Natural killer cell (primary cell): ENCODE data around the gene ZFAND2A. TPM values are rescaled to one million over a fixed set of nuclear protein-coding genes. Genes with fewer than 3 reads are reported as not detected.

Experiments
- ATAC-seq, 3 donors: fragments of 150-1000 bp in 2 of 3; fragments of 200-7000 bp in 1 of 3; cut with Tn5 transposase; 1 replicate in 1 of 3; 2 replicates in 2 of 3; pipeline ENCODE4 v1.10.0; 2021; ENCODE audit warnings: mild to moderate bottlenecking in 2 of 3, moderate library complexity in 2 of 3
- DNase-seq, 2 donors: peaks; one replicate each; pipeline versions ENCODE4 v3.0.0 to v3.0.0-alpha.2; 2013 to 2021; ENCODE audit warnings: mixed read lengths in 1 of 2
- H3K27ac ChIP-seq: one replicate; pipeline ENCODE4 v1.5.1; 2013; ENCODE audit warnings: mild to moderate bottlenecking, low read length
- H3K27me3 ChIP-seq: one replicate; pipeline ENCODE4 v1.6.1; 2013; ENCODE audit warnings: low read length; ENCODE audit not compliant: control insufficient read depth, insufficient read depth
- H3K36me3 ChIP-seq: one replicate; pipeline ENCODE4 v1.6.1; 2013; ENCODE audit warnings: low read length; ENCODE audit not compliant: control insufficient read depth, insufficient read depth
- H3K4me1 ChIP-seq: one replicate; pipeline ENCODE4 v1.6.1; 2013; ENCODE audit warnings: low read length; ENCODE audit not compliant: control insufficient read depth, insufficient read depth
- H3K4me3 ChIP-seq: one replicate; pipeline ENCODE4 v1.5.1; 2013; ENCODE audit warnings: low read length
- H3K9me3 ChIP-seq: one replicate; pipeline ENCODE4 v1.6.1; 2013; ENCODE audit warnings: low read length; ENCODE audit not compliant: control insufficient read depth, insufficient read depth
- H3K27ac Mint-ChIP-seq, 2 donors: one replicate each; pipeline ENCODE4 v1.8.0; 2022; ENCODE audit warnings: mild to moderate bottlenecking in 2 of 2, mixed read lengths in 2 of 2, moderate library complexity in 1 of 2
- H3K27me3 Mint-ChIP-seq, 2 donors: one replicate each; pipeline ENCODE4 v1.8.0; 2022; ENCODE audit warnings: low read depth in 2 of 2, mixed read lengths in 2 of 2
- H3K36me3 Mint-ChIP-seq: one replicate; pipeline ENCODE4 v1.8.0; 2022; ENCODE audit warnings: mixed read lengths
- H3K4me1 Mint-ChIP-seq, 2 donors: one replicate each; pipeline ENCODE4 v1.8.0; 2022; ENCODE audit warnings: mixed read lengths in 2 of 2
- H3K4me3 Mint-ChIP-seq: one replicate; pipeline ENCODE4 v1.8.0; 2022; ENCODE audit warnings: mild to moderate bottlenecking, moderate library complexity, mixed read lengths
- H3K9me3 Mint-ChIP-seq, 2 donors: one replicate each; pipeline ENCODE4 v1.8.0; 2022; ENCODE audit warnings: mixed read lengths in 2 of 2
- WGBS: methylation state at CpG from one replicate; pipeline ENCODE4 v1.1.7; 2013; ENCODE audit warnings: missing lambda C conversion rate; ENCODE audit not compliant: insufficient coverage; 5-methylcytosine and 5-hydroxymethylcytosine counted together
- intact Hi-C: fragments of 100-400 bp; cut with micrococcal nuclease; formaldehyde crosslinking; loops from one replicate; pipeline ENCODE4 v1.14.2; 2022
- total RNA-seq, 4 donors: library from RNA; stranded (reverse); fragments of 120-200 nt in 1 of 4; gene quantifications; one replicate each; pipeline versions ENCODE4 v1.2.3 to v1.2.4, GENCODE V29; 2013 to 2022
- TF ChIP-seq, protein P1 (sequence below): fragments of 200-600 bp; IDR thresholded peaks from one replicate; pipeline ENCODE4 v1.8.0; 2022; ENCODE audit warnings: antibody characterized with exemption

ZFAND2A gene
- total RNA-seq, 3 donors from 2014 or later (not counting 1 experiment from before 2014, with no cell fraction given) = 99.1 to 122 (median 106) TPM

DNA sequence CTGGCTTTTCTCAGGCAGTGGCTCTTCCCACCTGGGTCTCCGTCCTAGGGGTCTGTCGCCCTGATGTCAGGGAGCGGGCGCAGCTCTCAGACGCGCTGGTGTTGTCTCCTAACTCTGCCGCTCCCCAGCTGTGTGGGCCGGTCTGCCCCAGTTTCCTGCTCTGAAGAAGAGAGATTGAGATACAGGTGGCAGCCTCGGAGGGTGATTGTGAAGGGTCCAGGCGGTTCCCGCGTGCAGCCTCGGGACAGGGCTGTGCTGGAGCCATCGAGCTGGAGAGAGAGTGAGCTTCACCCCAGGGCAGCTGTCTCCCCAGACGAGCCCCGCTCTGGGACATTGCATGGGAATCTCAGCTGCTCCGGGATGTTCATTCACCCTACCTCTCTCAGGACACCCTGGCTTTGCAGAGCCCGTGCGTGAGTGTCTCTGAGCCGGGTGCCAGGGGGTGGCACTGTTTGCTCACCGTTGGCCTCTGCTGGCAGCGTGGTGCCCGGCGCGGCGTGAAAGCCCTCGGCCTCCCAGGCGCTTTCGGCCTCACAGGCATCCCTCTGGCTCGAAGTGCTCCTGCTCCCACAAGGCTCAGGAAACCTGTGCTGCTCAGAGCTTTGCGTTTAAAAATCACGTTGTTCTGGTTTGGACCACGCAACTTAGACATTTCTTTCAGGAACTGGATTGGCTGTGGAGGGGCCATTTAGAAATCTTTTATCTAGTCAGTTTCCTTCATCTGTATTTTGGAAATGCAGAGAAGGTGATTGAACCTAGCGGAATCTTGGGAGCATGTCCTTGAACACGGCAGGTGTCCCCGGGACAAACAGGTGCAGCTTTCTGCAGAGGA is 33.8 kb upstream of the ZFAND2A start:
- ATAC-seq = peak in 1 of 3 donors; percentile 58
- H3K4me3 Mint-ChIP-seq = no peak overlapping the region
- no peaks in the 10 kb centered on the region for H3K9me3 ChIP-seq
- WGBS = 46% methylated on average over 36 of the region's 36 CpGs
- no peak overlapping the region for H3K4me3 ChIP-seq
- peaks cover 18 to 19% of the 10 kb centered on the region in 2 donors for H3K27me3 Mint-ChIP-seq
- H3K36me3 ChIP-seq = no peaks in the 10 kb centered on the region
- peaks cover 3% of the 10 kb centered on the region for H3K4me1 ChIP-seq
- H3K27ac ChIP-seq = no peak overlapping the region
- DNase-seq = peak in 1 of 2 donors; percentile 57
- no peaks in the 10 kb centered on the region for H3K9me3 Mint-ChIP-seq
- H3K27ac Mint-ChIP-seq = no peak overlapping the region
- peaks cover 6% of the 10 kb centered on the region in 2 donors for H3K4me1 Mint-ChIP-seq
- TF ChIP-seq, protein P1, sequence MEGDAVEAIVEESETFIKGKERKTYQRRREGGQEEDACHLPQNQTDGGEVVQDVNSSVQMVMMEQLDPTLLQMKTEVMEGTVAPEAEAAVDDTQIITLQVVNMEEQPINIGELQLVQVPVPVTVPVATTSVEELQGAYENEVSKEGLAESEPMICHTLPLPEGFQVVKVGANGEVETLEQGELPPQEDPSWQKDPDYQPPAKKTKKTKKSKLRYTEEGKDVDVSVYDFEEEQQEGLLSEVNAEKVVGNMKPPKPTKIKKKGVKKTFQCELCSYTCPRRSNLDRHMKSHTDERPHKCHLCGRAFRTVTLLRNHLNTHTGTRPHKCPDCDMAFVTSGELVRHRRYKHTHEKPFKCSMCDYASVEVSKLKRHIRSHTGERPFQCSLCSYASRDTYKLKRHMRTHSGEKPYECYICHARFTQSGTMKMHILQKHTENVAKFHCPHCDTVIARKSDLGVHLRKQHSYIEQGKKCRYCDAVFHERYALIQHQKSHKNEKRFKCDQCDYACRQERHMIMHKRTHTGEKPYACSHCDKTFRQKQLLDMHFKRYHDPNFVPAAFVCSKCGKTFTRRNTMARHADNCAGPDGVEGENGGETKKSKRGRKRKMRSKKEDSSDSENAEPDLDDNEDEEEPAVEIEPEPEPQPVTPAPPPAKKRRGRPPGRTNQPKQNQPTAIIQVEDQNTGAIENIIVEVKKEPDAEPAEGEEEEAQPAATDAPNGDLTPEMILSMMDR = no peak
- no peaks in the 10 kb centered on the region for H3K27me3 ChIP-seq
- intact Hi-C loops = no loop called here
- H3K36me3 Mint-ChIP-seq = no peaks in the 10 kb centered on the region

DNA sequence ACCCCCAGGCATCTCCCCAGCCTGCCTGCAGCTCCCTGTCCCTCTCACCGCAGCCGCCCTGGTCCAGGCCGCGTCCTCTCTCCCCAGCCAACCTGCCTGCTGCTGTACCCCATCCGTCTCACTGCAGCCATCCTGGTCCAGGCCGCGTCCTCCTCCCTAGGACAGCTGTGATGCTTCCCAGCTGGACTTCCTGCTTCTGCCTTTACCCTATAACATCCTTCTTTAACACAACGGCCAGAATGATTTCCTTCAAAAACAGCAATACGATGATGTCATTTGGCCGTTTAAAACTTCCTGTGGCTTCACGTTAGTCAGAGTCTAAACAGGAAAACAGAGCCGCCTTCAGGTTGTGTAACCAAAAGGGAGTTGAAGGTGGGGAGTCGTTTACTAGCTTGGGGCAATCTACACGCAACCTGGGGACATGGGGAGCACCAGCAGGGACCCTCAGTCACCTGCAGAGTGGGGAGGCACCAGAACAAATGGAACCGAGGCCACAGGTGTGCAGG is 32.2 kb upstream of the ZFAND2A start:
- no peaks in the 10 kb centered on the region for H3K36me3 Mint-ChIP-seq
- ATAC-seq (no peak), DNase-seq (peak in 1 of 2 donors; percentile 28)
- 45% methylated on average over 15 of the region's 15 CpGs for WGBS
- no peaks in the 10 kb centered on the region for H3K27me3 ChIP-seq
- no peak overlapping the region for H3K4me3 ChIP-seq
- intact Hi-C loops = no loop called here
- H3K4me3 Mint-ChIP-seq = no peak overlapping the region
- no peaks in the 10 kb centered on the region for H3K9me3 ChIP-seq
- H3K27ac ChIP-seq = no peak overlapping the region
- peaks cover 3% of the 10 kb centered on the region for H3K4me1 ChIP-seq
- H3K36me3 ChIP-seq = no peaks in the 10 kb centered on the region
- H3K27me3 Mint-ChIP-seq = peaks cover 24 to 26% of the 10 kb centered on the region in 2 donors
- no peak overlapping the region for H3K27ac Mint-ChIP-seq
- peaks cover 6% of the 10 kb centered on the region in 2 donors for H3K4me1 Mint-ChIP-seq
- TF ChIP-seq, protein P1 = no peak
- H3K9me3 Mint-ChIP-seq = no peaks in the 10 kb centered on the region

DNA sequence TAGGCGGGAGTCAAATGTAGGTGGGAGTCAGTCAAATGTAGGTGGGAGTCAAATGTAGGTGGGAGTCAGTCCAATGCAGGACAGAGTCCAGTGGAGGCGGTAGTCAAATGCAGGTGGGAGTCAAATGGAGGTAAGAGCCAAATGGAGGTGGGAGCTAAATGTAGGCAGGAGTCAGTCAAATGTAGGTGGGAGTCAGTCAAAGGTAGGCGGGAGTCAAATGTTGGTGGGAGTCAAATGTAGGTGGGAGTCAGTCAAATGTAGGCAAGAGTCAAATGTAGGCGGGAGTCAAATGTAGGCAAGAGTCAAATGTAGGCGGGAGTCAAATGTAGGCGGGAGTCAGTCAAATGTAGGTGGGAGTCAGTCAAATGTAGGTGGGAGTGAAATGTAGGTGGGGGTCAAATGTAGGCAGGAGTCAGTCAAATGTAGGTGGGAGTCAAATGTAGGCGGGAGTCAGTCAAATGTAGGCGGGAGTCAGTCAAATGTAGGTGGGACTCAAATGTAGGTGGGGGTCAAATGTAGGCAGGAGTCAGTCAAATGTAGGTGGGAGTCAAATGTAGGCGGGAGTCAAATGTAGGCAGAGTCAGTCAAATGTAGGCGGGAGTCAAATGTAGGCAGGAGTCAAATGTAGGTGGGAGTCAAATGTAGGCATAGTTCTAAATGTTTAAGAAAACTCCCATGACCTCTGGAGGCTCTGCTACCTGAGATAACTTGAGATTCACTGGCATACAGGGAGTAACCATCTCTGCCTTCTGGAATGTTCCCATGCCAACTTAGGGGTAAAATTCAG is 30.2 kb upstream of the ZFAND2A start:
- H3K9me3 ChIP-seq = no peaks in the 10 kb centered on the region
- peaks cover 31 to 39% of the 10 kb centered on the region in 2 donors for H3K27me3 Mint-ChIP-seq
- no peaks in the 10 kb centered on the region for H3K36me3 Mint-ChIP-seq
- H3K27ac ChIP-seq = no peak overlapping the region
- intact Hi-C loops = no loop called here
- no peaks in the 10 kb centered on the region for H3K9me3 Mint-ChIP-seq
- no peaks in the 10 kb centered on the region for H3K27me3 ChIP-seq
- ATAC-seq (no peak), DNase-seq (no peak)
- no peaks in the 10 kb centered on the region for H3K36me3 ChIP-seq
- no peak overlapping the region for H3K27ac Mint-ChIP-seq
- WGBS = 95% methylated on average over 10 of the region's 10 CpGs
- H3K4me1 Mint-ChIP-seq = peaks cover 6% of the 10 kb centered on the region in 2 donors
- H3K4me3 Mint-ChIP-seq = no peak overlapping the region
- TF ChIP-seq, protein P1 = no peak
- H3K4me1 ChIP-seq = peaks cover 3% of the 10 kb centered on the region
- H3K4me3 ChIP-seq = no peak overlapping the region
